GM12891 (cell line): ENCODE data around the gene GFRA1.

Experiments used
- PAX5 ChIP-seq: IDR thresholded peaks from 2 replicates; pipeline ENCODE4 v1.6.1; 2011; ENCODE audit warnings: low read length, moderate library complexity, mild to moderate bottlenecking; ENCODE audit not compliant: insufficient read depth, severe bottlenecking
- POLR2A ChIP-seq: IDR thresholded peaks from 2 replicates; pipeline ENCODE4 v1.6.1; 2011; ENCODE audit warnings: low read depth, low read length, control low read depth
- POLR2AphosphoS5 ChIP-seq: IDR thresholded peaks from 2 replicates; pipeline ENCODE4 v1.6.1; 2011; ENCODE audit warnings: low read depth, low read length, control low read depth
- POU2F2 ChIP-seq: IDR thresholded peaks from 2 replicates; pipeline ENCODE4 v1.6.1; 2011; ENCODE audit warnings: low read depth, mild to moderate bottlenecking, control low read depth, low read length, moderate library complexity
- SPI1 ChIP-seq: IDR thresholded peaks from 2 replicates; pipeline ENCODE4 v1.6.1; 2011; ENCODE audit warnings: low read depth, low read length, control low read depth
- TAF1 ChIP-seq: IDR thresholded peaks from 2 replicates; pipeline ENCODE4 v1.6.1; 2011; ENCODE audit warnings: low read depth, low read length, control low read depth

DNA sequence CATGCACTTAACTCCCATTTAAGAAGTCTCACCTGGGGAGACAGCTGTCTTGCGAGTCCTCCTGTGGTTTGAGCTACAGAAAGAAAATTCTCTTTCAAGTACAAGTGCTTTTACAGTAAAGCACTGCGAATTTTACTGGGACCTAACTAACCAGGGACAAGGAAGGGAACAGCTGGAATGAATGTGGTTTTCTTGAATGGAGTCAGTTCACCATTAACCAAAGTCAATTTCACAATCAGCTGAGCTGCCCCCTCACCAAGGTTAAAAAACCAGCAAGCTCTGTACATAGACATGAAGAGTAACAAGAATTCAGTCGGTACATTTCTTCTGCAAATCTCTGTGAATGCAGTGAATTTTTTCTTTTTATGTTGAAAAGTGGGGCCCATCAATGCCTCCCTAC, 56.3 kb downstream of the GFRA1 start:
- TF ChIP-seq POLR2A (no peak), POLR2AphosphoS5 (no peak), TAF1 (no peak), PAX5 (no peak), POU2F2 (no peak), SPI1 (no peak)
